ENCODE results near the gene HGF.

The HGF gene

DNA sequence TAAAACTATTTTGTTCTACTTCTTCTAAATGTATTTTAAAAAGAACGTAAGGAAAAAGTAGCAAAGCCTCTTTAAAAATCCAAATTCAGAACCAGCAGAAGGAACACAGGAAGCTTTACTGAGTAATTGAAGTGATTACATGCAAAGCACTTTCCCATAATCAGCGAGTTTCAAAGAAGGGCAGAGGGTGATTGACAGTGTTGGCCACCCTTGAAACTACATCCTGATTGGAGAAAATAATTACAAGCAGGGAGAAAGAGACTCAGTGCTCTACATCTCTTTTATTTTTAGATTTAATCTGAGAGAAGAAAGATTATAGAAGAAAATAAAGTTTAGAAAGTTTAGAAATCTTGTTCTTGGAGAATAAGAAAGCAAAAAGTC, 20.3 kb upstream of the HGF start:
- Histone ChIP-seq H3K27me3 (ENCODE audit: insufficient read depth, low read depth, severe bottlenecking) (no peaks in the 10 kb centered on the region), H3K4me3 (ENCODE audit: low read depth, low read length) (no peak overlapping the region), H3K27ac (no peak overlapping the region), H3K36me3 (no peaks in the 10 kb centered on the region), H3K9me3 (ENCODE audit: severe bottlenecking) (no peaks in the 10 kb centered on the region)
- DNase-seq, result no peak
- no peak for TF ChIP-seq CTCF (IDR thresholded peaks at IDR 0.05; ENCODE audit: low read depth, low read length)

DNA sequence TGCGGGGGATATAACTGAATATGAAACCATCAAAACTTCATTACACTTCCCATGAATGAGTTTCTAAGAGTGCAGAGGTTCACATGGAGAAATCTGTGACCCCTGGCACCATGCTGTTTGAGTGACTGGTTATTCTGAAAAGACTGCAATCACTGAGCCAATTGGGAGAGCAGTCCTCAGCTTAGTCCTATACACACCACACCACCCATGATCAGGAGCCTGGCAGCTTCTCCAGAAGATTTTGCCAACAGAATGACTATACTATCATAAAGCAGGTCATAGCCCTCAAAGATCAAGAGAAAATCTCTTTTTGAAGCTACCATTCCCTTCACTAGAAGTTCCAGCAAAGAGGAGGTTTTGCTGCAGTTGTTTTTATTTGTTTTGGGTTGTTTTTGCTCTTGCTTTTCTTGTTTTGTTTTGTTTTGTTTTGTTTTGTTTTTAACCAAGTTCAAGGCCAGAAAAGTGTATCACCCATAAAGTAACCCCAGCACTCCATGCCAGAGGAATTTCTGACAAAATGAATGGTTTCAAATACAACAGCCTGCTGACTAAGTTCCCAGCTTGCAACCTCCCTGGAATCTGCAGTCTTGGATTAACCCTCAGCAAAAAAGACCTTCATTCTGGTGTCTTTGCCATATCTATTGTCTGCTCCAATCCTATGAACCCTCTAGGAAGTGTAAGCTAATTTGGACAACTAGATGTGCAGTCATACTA, 19.7 kb upstream of the HGF start:
- Histone ChIP-seq H3K4me3 (ENCODE audit: low read depth, low read length) (no peak overlapping the region), H3K36me3 (no peaks in the 10 kb centered on the region), H3K27ac (no peak overlapping the region), H3K9me3 (ENCODE audit: severe bottlenecking) (no peaks in the 10 kb centered on the region), H3K27me3 (ENCODE audit: insufficient read depth, low read depth, severe bottlenecking) (no peaks in the 10 kb centered on the region)
- TF ChIP-seq CTCF (IDR thresholded peaks at IDR 0.05; ENCODE audit: low read depth, low read length), result no peak
- DNase-seq, result no peak

DNA sequence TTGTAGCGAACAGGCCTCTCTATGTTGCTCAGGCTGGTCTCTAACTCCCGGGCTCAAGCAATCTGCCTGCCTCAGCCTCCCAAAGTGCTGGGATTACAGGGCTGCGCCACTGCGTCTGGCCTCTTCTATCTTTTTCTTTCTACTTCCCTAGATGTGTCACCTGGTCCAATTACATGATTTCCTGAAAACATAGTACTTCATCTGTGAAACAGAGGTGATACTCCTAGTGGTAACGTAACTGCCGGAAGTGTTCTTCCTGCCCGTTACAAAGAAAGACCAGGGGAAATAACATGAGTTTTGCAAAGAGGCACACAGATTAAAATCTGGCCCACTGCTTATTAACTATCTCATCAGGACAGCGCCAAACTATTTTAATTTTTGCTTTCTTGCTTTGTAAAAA, 18.4 kb upstream of the HGF start:
- TF ChIP-seq CTCF (IDR thresholded peaks at IDR 0.05; ENCODE audit: low read depth, low read length), result no peak
- Histone ChIP-seq H3K27me3 (ENCODE audit: insufficient read depth, low read depth, severe bottlenecking) (no peaks in the 10 kb centered on the region), H3K9me3 (ENCODE audit: severe bottlenecking) (no peaks in the 10 kb centered on the region), H3K27ac (no peak overlapping the region), H3K4me3 (ENCODE audit: low read depth, low read length) (no peak overlapping the region), H3K36me3 (no peaks in the 10 kb centered on the region)
- no peak for DNase-seq

DNA sequence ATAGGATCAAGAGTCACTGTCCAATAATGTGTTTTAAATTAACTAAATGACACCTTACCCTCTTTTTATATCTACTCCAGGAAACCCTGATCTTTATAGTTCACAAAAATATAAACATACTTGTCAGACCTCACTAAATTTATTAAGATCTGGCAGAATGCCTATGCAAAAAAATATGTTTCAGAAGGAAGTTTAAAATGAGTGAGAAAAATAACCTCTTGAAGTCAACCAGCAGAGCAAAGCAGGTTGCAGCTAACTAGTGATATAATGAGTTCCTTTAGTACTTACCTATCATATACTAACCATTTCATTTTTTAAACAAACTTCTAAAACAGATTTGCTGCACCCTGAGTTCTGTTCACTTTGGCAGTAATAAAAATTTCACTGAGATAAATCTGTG, 14.0 kb upstream of the HGF start:
- H3K4me3 ChIP-seq (ENCODE audit: low read depth, low read length), result no peak overlapping the region
- no peaks in the 10 kb centered on the region for H3K27me3 ChIP-seq (ENCODE audit: insufficient read depth, low read depth, severe bottlenecking)
- no peak for DNase-seq
- H3K27ac ChIP-seq, result no peak overlapping the region
- H3K9me3 ChIP-seq (ENCODE audit: severe bottlenecking), result no peaks in the 10 kb centered on the region
- no peaks in the 10 kb centered on the region for H3K36me3 ChIP-seq
- TF ChIP-seq CTCF (IDR thresholded peaks at IDR 0.05; ENCODE audit: low read depth, low read length), result no peak

GRCh38 chr7:81780914-81781693, 11.3 kb upstream of the HGF start:
- TF ChIP-seq CTCF (IDR thresholded peaks at IDR 0.05; ENCODE audit: low read depth, low read length), result no peak

More at GRCh38 chr7:81780914-81781693, 11.3 kb upstream of the HGF start:
- H3K4me3 ChIP-seq (ENCODE audit: low read depth, low read length), result no peak overlapping the region
- H3K36me3 ChIP-seq, result no peaks in the 10 kb centered on the region
- no peak for DNase-seq
- H3K9me3 ChIP-seq (ENCODE audit: severe bottlenecking), result no peaks in the 10 kb centered on the region
- no peak overlapping the region for H3K27ac ChIP-seq
- H3K27me3 ChIP-seq (ENCODE audit: insufficient read depth, low read depth, severe bottlenecking), result no peaks in the 10 kb centered on the region

Measured in WERI-Rb-1 (cell line).